H1 (cell line): ENCODE data around the gene FGF2. TPM values are rescaled to one million over a fixed set of nuclear protein-coding genes. Genes with fewer than 3 reads are reported as not detected.
A peak's percentile ranks its signal among the peaks of the same experiment; 100 is the strongest.

Experiments used
- CTCF ChIA-PET: fragments of 300-600 bp; sonication (Branson Sonifier 250); formaldehyde crosslinking; loops from one replicate; lab custom pipeline; 2021; ENCODE audit not compliant: partially characterized antibody; lab: Charles Lee
- POLR2A ChIA-PET: fragments of 300-600 bp; sonication (Branson Sonifier 250); formaldehyde crosslinking; loops from one replicate; lab custom pipeline; 2021; ENCODE audit warnings: inconsistent platforms; ENCODE audit not compliant: partially characterized antibody; lab: Charles Lee
- DNase-seq, 2 experiments: peaks; one replicate each; pipeline versions ENCODE4 v3.0.0 to v3.0.0-alpha.2; 2010 to 2022; ENCODE audit warnings: low spot score in 2 of 2, low read depth in 1 of 2, mixed read lengths in 1 of 2
- FAIRE-seq: peaks from 2 replicates; lab custom pipeline; 2011; peaks lifted over from hg19 to GRCh38; lab: Jason Lieb, UNC
- H2AFZ ChIP-seq: 2 replicates; pipeline ENCODE4 v1.8.1; 2012; ENCODE audit warnings: low read length, inconsistent platforms
- H2AK5ac ChIP-seq: 2 replicates; pipeline ENCODE4 v1.6.1; 2013; ENCODE audit warnings: low read depth, low read length
- H2BK120ac ChIP-seq: replicated peaks from 2 replicates; pipeline ENCODE3; 2013; ENCODE audit warnings: low read depth, low read length, inconsistent platforms
- H2BK12ac ChIP-seq: 2 replicates; pipeline ENCODE4 v1.6.1; 2013; ENCODE audit warnings: low read depth, low read length
- H2BK15ac ChIP-seq: 2 replicates; pipeline ENCODE4 v1.6.1; 2013; ENCODE audit warnings: low read length
- H2BK20ac ChIP-seq: 2 replicates; pipeline ENCODE4 v1.6.1; 2013; ENCODE audit warnings: low read length
- H2BK5ac ChIP-seq: 2 replicates; pipeline ENCODE4 v1.6.1; 2013; ENCODE audit warnings: low read depth, low read length
- H3K14ac ChIP-seq: 2 replicates; pipeline ENCODE4 v1.6.1; 2013; ENCODE audit warnings: inconsistent platforms; ENCODE audit not compliant: insufficient read length
- H3K18ac ChIP-seq: 2 replicates; pipeline ENCODE4 v1.6.1; 2013; ENCODE audit warnings: low read length; ENCODE audit errors: extremely low read depth
- H3K23ac ChIP-seq: 2 replicates; pipeline ENCODE4 v1.6.1; 2013; ENCODE audit warnings: inconsistent platforms; ENCODE audit not compliant: insufficient read length
- H3K23me2 ChIP-seq: 2 replicates; pipeline ENCODE4 v1.6.1; 2013; ENCODE audit warnings: low read depth, low read length
- H3K27ac ChIP-seq: 2 replicates; pipeline ENCODE4 v1.6.1; 2011; ENCODE audit warnings: low read depth, low read length, inconsistent platforms
- H3K27me3 ChIP-seq, 4 experiments: replicated peaks in 1 of 4; 1 replicate in 1 of 4; 2 replicates in 3 of 4; pipeline versions ENCODE4 v1.6.1 to v1.8.1; 2011 to 2013; ENCODE audit warnings: low read length in 3 of 4, mild to moderate bottlenecking in 3 of 4, inconsistent platforms in 2 of 4, mixed read lengths in 2 of 4, moderate library complexity in 1 of 4; ENCODE audit not compliant: control insufficient read depth in 3 of 4, insufficient read depth in 3 of 4; ENCODE audit errors: extremely low read depth in 1 of 4
- H3K36me3 ChIP-seq, 4 experiments: 2 replicates each; pipeline versions ENCODE4 v1.6.1 to v1.8.1; 2011 to 2013; ENCODE audit warnings: mild to moderate bottlenecking in 4 of 4, low read length in 3 of 4, moderate library complexity in 2 of 4, control low read depth in 1 of 4, inconsistent platforms in 1 of 4; ENCODE audit not compliant: insufficient read depth in 4 of 4, control insufficient read depth in 2 of 4
- H3K4ac ChIP-seq: replicated peaks from 2 replicates; pipeline ENCODE3; 2013; ENCODE audit warnings: low read length, low read depth, mixed read lengths, inconsistent platforms; ENCODE audit not compliant: insufficient read length
- H3K4me1 ChIP-seq, 4 experiments: replicated peaks in 1 of 4; 1 replicate in 1 of 4; 2 replicates in 3 of 4; pipeline versions ENCODE4 v1.6.1 to v1.8.1; 2011 to 2013; ENCODE audit warnings: low read length in 3 of 4, inconsistent platforms in 2 of 4, mixed read lengths in 1 of 4; ENCODE audit not compliant: insufficient read depth in 4 of 4, control insufficient read depth in 3 of 4
- H3K4me2 ChIP-seq, 2 experiments: 2 replicates each; pipeline versions ENCODE4 v1.6.1 to v1.8.1; 2011 to 2013; ENCODE audit warnings: low read depth in 2 of 2, low read length in 2 of 2, control low read depth in 1 of 2, inconsistent platforms in 1 of 2, mild to moderate bottlenecking in 1 of 2; ENCODE audit not compliant: insufficient read depth in 1 of 2
- H3K4me3 ChIP-seq, 4 experiments: fragments of 200-600, 300-600 bp in 1 of 4; sonication (generic), shearing (Covaris generic), sonication (Bioruptor Twin) in 1 of 4; 2 replicates each; pipeline versions ENCODE4 v1.5.1 to v1.8.1; 2011 to 2016; ENCODE audit warnings: low read length in 4 of 4, low read depth in 3 of 4, control low read depth in 2 of 4, inconsistent platforms in 2 of 4, mild to moderate bottlenecking in 2 of 4, mixed read lengths in 1 of 4, moderate library complexity in 1 of 4; ENCODE audit not compliant: insufficient read depth in 2 of 4; ENCODE audit errors: extremely low read depth in 1 of 4
- H3K56ac ChIP-seq: replicated peaks from 2 replicates; pipeline ENCODE3; 2013; ENCODE audit warnings: low read depth, mild to moderate bottlenecking, mixed read lengths, low read length, inconsistent platforms; ENCODE audit not compliant: insufficient read length
- H3K79me1 ChIP-seq: 2 replicates; pipeline ENCODE4 v1.6.1; 2013; ENCODE audit warnings: low read depth, low read length, control low read depth
- H3K79me2 ChIP-seq, 2 experiments: 2 replicates each; pipeline versions ENCODE4 v1.6.1 to v1.8.1; 2012 to 2013; ENCODE audit warnings: low read length in 2 of 2, mild to moderate bottlenecking in 2 of 2, inconsistent platforms in 1 of 2; ENCODE audit not compliant: insufficient read depth in 2 of 2, control insufficient read depth in 1 of 2
- H3K9ac ChIP-seq, 4 experiments: replicated peaks in 1 of 4; 1 replicate in 1 of 4; 2 replicates in 3 of 4; pipeline versions ENCODE4 v1.6.1 to v1.8.1; 2011 to 2013; ENCODE audit warnings: low read depth in 3 of 4, low read length in 3 of 4, control low read depth in 2 of 4, mild to moderate bottlenecking in 2 of 4, moderate library complexity in 2 of 4, inconsistent platforms in 1 of 4; ENCODE audit errors: extremely low read depth in 1 of 4
- H3K9me3 ChIP-seq, 2 experiments: 2 replicates each; pipeline versions ENCODE4 v1.6.1 to v1.8.1; 2012 to 2013; ENCODE audit warnings: mild to moderate bottlenecking in 2 of 2, moderate library complexity in 2 of 2, control low read depth in 1 of 2, inconsistent platforms in 1 of 2, low read depth in 1 of 2, low read length in 1 of 2, mixed read lengths in 1 of 2; ENCODE audit not compliant: insufficient read depth in 2 of 2
- H4K20me1 ChIP-seq, 2 experiments: replicated peaks in 1 of 2; 2 replicates each; pipeline versions ENCODE3 to v1.8.1; 2011 to 2013; ENCODE audit warnings: inconsistent platforms in 2 of 2, low read length in 2 of 2, mild to moderate bottlenecking in 1 of 2; ENCODE audit not compliant: insufficient read depth in 2 of 2, control insufficient read depth in 1 of 2
- H4K5ac ChIP-seq: 2 replicates; pipeline ENCODE4 v1.6.1; 2013; ENCODE audit warnings: low read length, low read depth, mixed read lengths, inconsistent platforms; ENCODE audit not compliant: insufficient read length
- H4K8ac ChIP-seq: 2 replicates; pipeline ENCODE4 v1.8.0; 2013; ENCODE audit warnings: mild to moderate bottlenecking, moderate library complexity, low read length, inconsistent platforms; ENCODE audit not compliant: insufficient read depth; ENCODE audit errors: extremely low read depth
- H4K91ac ChIP-seq: replicated peaks from 2 replicates; pipeline ENCODE3; 2013; ENCODE audit warnings: low read length, mixed read lengths, inconsistent platforms; ENCODE audit not compliant: insufficient read length
- ASH2L ChIP-seq: fragments of 200-600, 300-600 bp; sonication (generic); IDR thresholded peaks from one replicate; pipeline ENCODE4 v1.7.1; 2017; ENCODE audit warnings: low read length
- BRCA1 ChIP-seq: IDR thresholded peaks from 2 replicates; pipeline ENCODE4 v1.6.1; 2012; ENCODE audit warnings: low read depth, low read length, improper control_type of control experiment
- NANOG ChIP-seq: IDR thresholded peaks from 2 replicates; pipeline ENCODE4 v1.6.1; 2011; ENCODE audit warnings: low read length, low read depth, mild to moderate bottlenecking, inconsistent platforms; ENCODE audit not compliant: insufficient read depth, poor library complexity, severe bottlenecking
- NRF1 ChIP-seq: IDR thresholded peaks from 2 replicates; pipeline ENCODE4 v1.6.1; 2011; ENCODE audit warnings: mild to moderate bottlenecking, low read depth, low read length, improper control_type of control experiment
- SP1 ChIP-seq: IDR thresholded peaks from 2 replicates; pipeline ENCODE4 v1.6.1; 2011; ENCODE audit warnings: low read depth, low read length
- WGBS, 2 experiments: shearing (Covaris generic) in 1 of 2; methylation state at CpG; one replicate each; pipeline versions ENCODE4 v1.1.6 to v1.1.7; 2013 to 2015; ENCODE audit warnings: low lambda C conversion rate in 2 of 2, mixed read lengths in 2 of 2, inconsistent platforms in 1 of 2, low coverage in 1 of 2, missing lambda C conversion rate in 1 of 2; ENCODE audit not compliant: insufficient replicate concordance in 2 of 2, insufficient coverage in 1 of 2, insufficient read length in 1 of 2; ENCODE audit errors: extremely low coverage in 1 of 2, missing lambda C conversion rate in 1 of 2; 5-methylcytosine and 5-hydroxymethylcytosine counted together
- polyA plus RNA-seq, 7 experiments: library from polyadenylated mRNA; depleted of rRNA in 3 of 7; stranded (reverse) in 5 of 7; unstranded in 2 of 7; fragments of >200 nt in 5 of 7; fragments of 200-250 nt in 2 of 7; gene quantifications; 1 replicate in 5 of 7; 2 replicates in 1 of 7; 4 replicates in 1 of 7; pipeline versions ENCODE4 v1.2.1 to v1.2.3, GENCODE V29; 2011 to 2013; ENCODE audit warnings: missing spikeins in 2 of 7, mixed read lengths in 2 of 7
- total RNA-seq: library from RNA; stranded (reverse); fragmentation: NEBNext Ultra II Directional; extraction: Animal tissue kit (Norgen Biotek cat#: 25700); gene quantifications from 2 replicates; pipeline ENCODE4 v1.2.1, GENCODE V29; 2021

Gene FGF2
- total and polyA plus RNA-seq, 2 of the 8 experiments (the other 6 are each of a cell fraction or from before 2014, with no cell fraction given) = 23.4 to 145 TPM

DNA sequence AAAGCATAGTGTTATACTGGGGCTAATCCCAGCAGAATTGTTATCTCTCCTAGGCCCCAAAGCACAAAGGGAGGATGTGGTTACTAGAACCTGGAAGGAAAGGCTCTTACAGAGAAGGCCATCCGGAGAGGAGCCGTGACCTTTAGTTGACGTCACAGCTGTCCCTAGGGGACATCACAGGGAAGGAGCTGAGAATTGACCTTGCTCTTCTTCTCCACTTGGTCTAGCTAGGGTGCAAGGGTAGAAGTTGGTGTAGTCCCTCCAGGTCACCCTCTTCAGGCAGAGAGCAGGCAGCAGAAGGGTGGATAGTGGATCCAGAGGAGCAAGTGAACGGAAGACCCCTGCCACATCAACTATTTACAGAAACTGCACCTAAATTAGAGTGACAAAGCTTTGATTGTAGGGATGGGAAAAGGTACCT lies 22.8 kb upstream of the FGF2 start:
- Histone ChIP-seq H3K79me2 (no peaks in the 10 kb centered on the region), H2AK5ac (no peak overlapping the region), H3K23ac (no peak overlapping the region), H3K14ac (no peak overlapping the region), H2BK120ac (no peak overlapping the region), H3K4me3 (no peak overlapping the region), H4K5ac (no peak overlapping the region), H3K9me3 (no peaks in the 10 kb centered on the region), H3K18ac (peak overlapping the region; percentile 7; the same call in 1 of the 2 replicates), H3K4me1 (no peaks in the 10 kb centered on the region), H3K9ac (no peak overlapping the region), H3K4me2 (no peak overlapping the region), H2BK5ac (peak overlapping the region; percentile 36; the same call in 1 of the 2 replicates), H2AFZ (0 out of 2 replicates have a peak overlapping the region, but pooled peaks have one; percentile 17), H3K27me3 (no peaks in the 10 kb centered on the region), H2BK12ac (no peak overlapping the region; the same call in 1 of the 2 replicates), H3K56ac (no peak overlapping the region), H2BK15ac (peak overlapping the region; percentile 48; the same call in 1 of the 2 replicates), H2BK20ac (peak overlapping the region; percentile 51; the same call in 1 of the 2 replicates), H3K23me2 (no peaks in the 10 kb centered on the region), H4K20me1 (no peaks in the 10 kb centered on the region), H3K4ac (no peak overlapping the region), H4K91ac (no peak overlapping the region), H3K79me1 (no peaks in the 10 kb centered on the region), H4K8ac (no peak overlapping the region), H3K27ac (no peak overlapping the region), H3K36me3 (no peaks in the 10 kb centered on the region)
- CTCF ChIA-PET = interaction anchor here (1.0 to 1.3 kb wide), 2 partner anchors 17 to 58 kb away, joined by 3 to 4 read pairs; no protein-coding TSS in a partner anchor
- DNase-seq (no peak), FAIRE-seq (no peak)
- TF ChIP-seq ASH2L (no peak), NRF1 (no peak), SP1 (no peak), NANOG (no peak), BRCA1 (no peak)
- POLR2A ChIA-PET = interaction anchor here (0.6 to 1.1 kb wide), 4 partner anchors 15 to 25 kb away, joined by 3 to 5 read pairs (median 4); no protein-coding TSS in a partner anchor
- WGBS, 2 experiments = 88% methylated on average over 4 of the region's 4 CpGs; no CpG with 5 or more reads in 1 of the 2 experiments
